BJ (cell line): Measurements from ENCODE around the gene KDM4B. TPM values are rescaled to one million over a fixed set of nuclear protein-coding genes. Genes with fewer than 3 reads are reported as not detected.

ENCODE experiments used
- CTCF ChIA-PET: fragments of 350-600 bp; formaldehyde crosslinking; extraction: SDS; loops from one replicate; lab custom pipeline; 2021; ENCODE audit warnings: antibody characterized with exemption, inconsistent platforms; lab: Yijun Ruan, JAX
- POLR2A ChIA-PET: fragments of 300-600 bp; sonication (Branson Sonifier 250); formaldehyde crosslinking; extraction: SDS; loops from one replicate; lab custom pipeline; 2021; ENCODE audit warnings: antibody characterized with exemption; lab: Charles Lee
- DNase-seq: peaks from one replicate; pipeline ENCODE4 v3.0.0-alpha.2; 2011; ENCODE audit warnings: low read depth
- H3K27me3 ChIP-seq: 2 replicates; pipeline ENCODE4 v1.6.0; 2011; ENCODE audit warnings: low read length; ENCODE audit not compliant: control insufficient read depth, insufficient read depth
- H3K36me3 ChIP-seq: 2 replicates; pipeline ENCODE4 v1.5.1; 2011; ENCODE audit warnings: low read length; ENCODE audit not compliant: control insufficient read depth, insufficient read depth
- H3K4me3 ChIP-seq: 2 replicates; pipeline ENCODE4 v1.5.1; 2011; ENCODE audit warnings: low read depth, mild to moderate bottlenecking, control low read depth, low read length
- polyA plus RNA-seq: library from polyadenylated mRNA; depleted of rRNA; stranded (reverse); fragments of >200 nt; gene quantifications from 2 replicates; pipeline ENCODE4 v1.2.3, GENCODE V29; 2011
- TF ChIP-seq, protein P1 (sequence below): IDR thresholded peaks from 2 replicates; pipeline ENCODE4 v1.5.1; 2011; ENCODE audit warnings: low read depth, mild to moderate bottlenecking, control low read depth, inconsistent platforms, low read length, moderate library complexity; ENCODE audit not compliant: insufficient read depth

Gene KDM4B
- polyA plus RNA-seq, 1 experiment: 15.2 TPM

- Histone ChIP-seq H3K27me3 (no peaks in the 10 kb centered on the region), H3K4me3 (no peak overlapping the region), H3K36me3 (peaks cover 49% of the 10 kb centered on the region)
- CTCF ChIA-PET: interaction anchor here (0.8 kb wide), 1 partner anchor 12 kb away, joined by 3 read pairs; no protein-coding TSS in a partner anchor
- TF ChIP-seq, protein P1, sequence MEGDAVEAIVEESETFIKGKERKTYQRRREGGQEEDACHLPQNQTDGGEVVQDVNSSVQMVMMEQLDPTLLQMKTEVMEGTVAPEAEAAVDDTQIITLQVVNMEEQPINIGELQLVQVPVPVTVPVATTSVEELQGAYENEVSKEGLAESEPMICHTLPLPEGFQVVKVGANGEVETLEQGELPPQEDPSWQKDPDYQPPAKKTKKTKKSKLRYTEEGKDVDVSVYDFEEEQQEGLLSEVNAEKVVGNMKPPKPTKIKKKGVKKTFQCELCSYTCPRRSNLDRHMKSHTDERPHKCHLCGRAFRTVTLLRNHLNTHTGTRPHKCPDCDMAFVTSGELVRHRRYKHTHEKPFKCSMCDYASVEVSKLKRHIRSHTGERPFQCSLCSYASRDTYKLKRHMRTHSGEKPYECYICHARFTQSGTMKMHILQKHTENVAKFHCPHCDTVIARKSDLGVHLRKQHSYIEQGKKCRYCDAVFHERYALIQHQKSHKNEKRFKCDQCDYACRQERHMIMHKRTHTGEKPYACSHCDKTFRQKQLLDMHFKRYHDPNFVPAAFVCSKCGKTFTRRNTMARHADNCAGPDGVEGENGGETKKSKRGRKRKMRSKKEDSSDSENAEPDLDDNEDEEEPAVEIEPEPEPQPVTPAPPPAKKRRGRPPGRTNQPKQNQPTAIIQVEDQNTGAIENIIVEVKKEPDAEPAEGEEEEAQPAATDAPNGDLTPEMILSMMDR: no peak
- no peak for DNase-seq
- POLR2A ChIA-PET: no interaction called here
Measured at GRCh38 chr19:5133986-5134595, 165.2 kb downstream of the KDM4B start.

- Histone ChIP-seq H3K36me3 (peaks cover 49% of the 10 kb centered on the region), H3K4me3 (no peak overlapping the region), H3K27me3 (no peaks in the 10 kb centered on the region)
- ChIA-PET POLR2A (no interaction called here), CTCF (interaction anchor here (0.8 kb wide), 1 partner anchor 12 kb away, joined by 3 read pairs; no protein-coding TSS in a partner anchor)
- TF ChIP-seq, protein P1: no peak
- no peak for DNase-seq
Measured at GRCh38 chr19:5134691-5135090, 165.8 kb downstream of the KDM4B start.

DNA sequence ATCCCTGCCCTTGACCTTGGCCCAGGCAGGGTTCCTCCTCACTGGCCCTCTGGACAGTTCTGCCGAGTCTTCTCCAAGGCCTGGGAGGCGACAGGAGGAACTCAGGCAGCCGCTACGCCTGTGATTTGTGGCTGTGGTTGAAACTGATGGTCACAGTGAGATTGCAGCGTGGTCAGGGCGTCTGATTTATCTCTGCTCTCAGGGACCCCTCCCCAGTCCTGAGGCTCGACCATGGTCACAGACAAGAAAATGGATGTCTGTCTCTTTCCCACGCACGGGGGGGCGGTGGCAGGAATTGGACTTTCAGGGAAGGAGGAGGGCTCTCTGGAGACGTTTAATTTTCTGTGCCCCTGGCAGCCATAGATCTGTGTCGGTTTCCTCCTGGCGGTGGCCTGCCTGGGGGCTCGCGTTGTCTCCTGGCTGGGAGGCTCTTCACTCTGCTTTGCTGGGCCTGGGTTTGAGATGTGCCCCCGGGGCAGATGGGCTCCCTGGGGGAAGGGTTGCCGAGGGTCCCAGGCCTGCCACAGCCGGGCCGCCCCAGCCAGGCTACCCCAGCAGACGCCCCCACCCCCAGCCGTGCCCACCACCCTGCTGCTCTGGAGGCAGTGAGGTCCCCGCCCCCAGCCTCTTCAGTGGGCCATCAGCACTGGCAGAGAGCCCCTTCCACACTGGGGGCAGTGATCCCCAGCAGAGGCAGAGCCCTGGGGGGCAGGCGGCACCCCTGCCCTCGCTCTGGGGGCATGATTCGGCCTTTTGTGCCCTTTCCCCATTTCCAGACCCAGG, 167.4 kb downstream of the KDM4B start:
- Histone ChIP-seq H3K4me3 (no peak overlapping the region), H3K36me3 (peaks cover 58% of the 10 kb centered on the region), H3K27me3 (no peaks in the 10 kb centered on the region)
- TF ChIP-seq, protein P1: no peak
- CTCF ChIA-PET: no interaction called here
- DNase-seq: no peak
- POLR2A ChIA-PET: no interaction called here

GRCh38 chr19:5137114-5137513, 168.2 kb downstream of the KDM4B start:
- Histone ChIP-seq H3K4me3 (no peak overlapping the region), H3K36me3 (peaks cover 57% of the 10 kb centered on the region), H3K27me3 (no peaks in the 10 kb centered on the region)
- ChIA-PET CTCF (no interaction called here), POLR2A (no interaction called here)
- DNase-seq: no peak
- TF ChIP-seq, protein P1: no peak

DNA sequence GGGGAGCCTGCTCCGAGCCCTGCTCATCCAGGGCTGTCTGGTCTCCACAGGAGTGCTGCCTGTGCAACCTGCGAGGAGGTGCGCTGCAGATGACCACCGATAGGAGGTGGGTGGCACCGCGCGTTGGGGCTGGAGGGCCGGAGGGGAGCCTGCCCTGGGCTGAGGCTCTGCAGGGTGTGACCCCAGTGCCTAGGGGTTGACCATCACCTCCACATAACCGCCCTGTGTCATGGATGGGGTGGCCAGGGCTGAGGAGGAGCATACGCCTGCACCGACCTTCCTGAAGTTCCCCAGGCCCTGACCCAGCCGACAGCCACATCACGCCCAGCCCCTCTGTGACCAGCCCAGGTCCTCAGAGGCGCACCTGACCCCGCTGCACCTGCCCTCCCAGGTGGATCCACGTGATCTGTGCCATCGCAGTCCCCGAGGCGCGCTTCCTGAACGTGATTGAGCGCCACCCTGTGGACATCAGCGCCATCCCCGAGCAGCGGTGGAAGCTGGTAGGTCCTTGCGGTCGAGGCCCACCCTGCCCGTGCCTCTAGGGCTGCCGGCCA, 168.7 kb downstream of the KDM4B start:
- Histone ChIP-seq H3K36me3 (peaks cover 56% of the 10 kb centered on the region), H3K27me3 (no peaks in the 10 kb centered on the region), H3K4me3 (no peak overlapping the region)
- ChIA-PET POLR2A (no interaction called here), CTCF (interaction anchor here (0.9 kb wide), 1 partner anchor 16 kb away, joined by 3 read pairs; no protein-coding TSS in a partner anchor)
- TF ChIP-seq, protein P1: peak; percentile 17; the same call in 1 of the 2 replicates
- DNase-seq: no peak
